ENCODE measurements around the gene ZFYVE27.

ZFYVE27 gene

DNA sequence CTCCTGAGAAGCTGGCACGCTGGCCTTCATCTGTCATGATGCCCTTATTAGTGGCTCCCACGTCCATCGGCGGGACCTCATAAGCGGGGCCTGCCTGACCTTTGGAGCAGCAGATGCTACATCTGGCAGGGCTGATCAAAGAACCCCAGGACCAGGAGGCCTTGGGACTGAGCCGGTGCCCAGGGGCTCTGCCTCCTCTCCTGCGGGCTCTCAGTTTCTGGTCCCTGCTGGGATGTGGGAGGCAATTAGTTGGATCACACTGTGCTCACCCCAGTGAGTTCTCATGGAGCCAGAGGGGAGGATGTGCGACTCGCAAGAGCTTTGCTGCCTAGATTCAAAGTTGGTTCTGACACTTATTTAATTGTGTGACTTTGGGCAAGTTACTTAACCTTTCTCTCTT is 63.5 kb downstream of the ZFYVE27 start:
- no peaks in the 10 kb centered on the region for H3K36me3 ChIP-seq (ENCODE audit: control insufficient read depth, insufficient read depth, low read length)
- DNase-seq (ENCODE audit: extremely low read depth, insufficient read length): no peak
- no peak overlapping the region for H3K4me3 ChIP-seq (replicated peaks; ENCODE audit: low read depth, low read length)
- TF ChIP-seq, protein P1, sequence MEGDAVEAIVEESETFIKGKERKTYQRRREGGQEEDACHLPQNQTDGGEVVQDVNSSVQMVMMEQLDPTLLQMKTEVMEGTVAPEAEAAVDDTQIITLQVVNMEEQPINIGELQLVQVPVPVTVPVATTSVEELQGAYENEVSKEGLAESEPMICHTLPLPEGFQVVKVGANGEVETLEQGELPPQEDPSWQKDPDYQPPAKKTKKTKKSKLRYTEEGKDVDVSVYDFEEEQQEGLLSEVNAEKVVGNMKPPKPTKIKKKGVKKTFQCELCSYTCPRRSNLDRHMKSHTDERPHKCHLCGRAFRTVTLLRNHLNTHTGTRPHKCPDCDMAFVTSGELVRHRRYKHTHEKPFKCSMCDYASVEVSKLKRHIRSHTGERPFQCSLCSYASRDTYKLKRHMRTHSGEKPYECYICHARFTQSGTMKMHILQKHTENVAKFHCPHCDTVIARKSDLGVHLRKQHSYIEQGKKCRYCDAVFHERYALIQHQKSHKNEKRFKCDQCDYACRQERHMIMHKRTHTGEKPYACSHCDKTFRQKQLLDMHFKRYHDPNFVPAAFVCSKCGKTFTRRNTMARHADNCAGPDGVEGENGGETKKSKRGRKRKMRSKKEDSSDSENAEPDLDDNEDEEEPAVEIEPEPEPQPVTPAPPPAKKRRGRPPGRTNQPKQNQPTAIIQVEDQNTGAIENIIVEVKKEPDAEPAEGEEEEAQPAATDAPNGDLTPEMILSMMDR (IDR thresholded peaks at IDR 0.05; ENCODE audit: insufficient read depth, low read length, poor library complexity, severe bottlenecking): no peak
- no peaks in the 10 kb centered on the region; the same call in 1 of the 2 replicates for H3K27me3 ChIP-seq (replicated peaks; ENCODE audit: control insufficient read depth, insufficient read depth, low read length)

DNA sequence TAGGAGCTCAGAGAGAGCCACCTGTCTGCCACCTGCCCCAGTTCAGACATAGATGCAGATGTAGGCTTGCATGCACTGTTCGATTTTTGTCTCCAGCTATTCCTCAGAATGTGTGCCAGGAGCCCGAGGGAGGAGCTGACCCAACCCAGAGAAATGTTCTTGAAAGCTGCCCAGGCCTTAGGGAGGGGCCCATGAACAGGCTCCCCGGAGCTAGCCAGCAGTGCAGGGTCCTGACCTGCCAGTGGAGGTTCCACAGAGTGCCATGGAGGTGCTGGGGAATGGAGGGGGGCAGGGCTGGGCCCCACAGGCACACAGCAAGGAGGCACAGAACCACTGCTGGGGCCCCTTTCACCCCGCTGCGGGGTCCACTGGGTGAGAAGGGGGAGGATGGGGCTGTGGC is 64.5 kb downstream of the ZFYVE27 start:
- TF ChIP-seq, protein P1 (IDR thresholded peaks at IDR 0.05; ENCODE audit: insufficient read depth, low read length, poor library complexity, severe bottlenecking): no peak
- Histone ChIP-seq H3K4me3 (replicated peaks; ENCODE audit: low read depth, low read length) (no peak overlapping the region), H3K36me3 (ENCODE audit: control insufficient read depth, insufficient read depth, low read length) (no peaks in the 10 kb centered on the region), H3K27me3 (replicated peaks; ENCODE audit: control insufficient read depth, insufficient read depth, low read length) (no peaks in the 10 kb centered on the region; the same call in 1 of the 2 replicates)
- no peak for DNase-seq (ENCODE audit: extremely low read depth, insufficient read length)

DNA sequence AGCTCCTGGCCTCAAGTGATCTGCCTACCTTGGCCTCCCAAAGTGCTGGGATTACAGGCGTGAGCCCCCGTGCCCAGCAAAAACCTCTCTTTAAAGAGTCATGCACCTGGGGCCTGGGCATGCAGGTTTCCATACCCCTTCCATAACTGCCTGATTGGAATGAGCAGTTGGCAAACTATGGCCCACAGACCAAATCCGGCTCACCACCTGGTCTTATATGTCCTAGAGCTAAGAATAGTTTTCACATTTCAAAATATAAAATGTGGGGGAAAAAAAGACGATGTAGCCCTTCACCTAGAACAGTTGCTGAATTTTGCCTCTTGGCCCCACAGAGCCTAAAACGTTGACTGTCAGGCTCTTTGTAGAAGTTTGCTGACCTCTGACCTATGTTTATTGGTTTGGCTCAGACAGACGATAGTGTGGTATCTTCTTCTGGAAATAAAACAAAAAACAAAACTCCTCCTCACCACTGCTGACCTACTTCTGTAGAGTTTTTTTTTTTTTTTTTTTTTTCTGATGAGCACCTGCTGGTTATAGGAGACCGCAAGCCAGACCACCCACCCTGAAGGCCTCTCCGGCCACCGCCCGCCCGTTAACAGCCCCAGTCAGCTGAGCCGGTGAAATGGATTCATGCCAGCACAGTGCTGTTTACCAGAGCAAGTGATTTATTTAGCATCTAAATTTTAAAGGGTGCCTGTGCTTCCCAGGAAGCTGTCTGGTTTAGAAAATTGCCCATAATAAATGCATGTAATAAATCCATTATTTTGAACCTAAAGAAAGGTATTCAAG is 68.4 kb downstream of the ZFYVE27 start:
- H3K27me3 ChIP-seq (replicated peaks; ENCODE audit: control insufficient read depth, insufficient read depth, low read length): no peaks in the 10 kb centered on the region; the same call in none of the 2 replicates
- H3K4me3 ChIP-seq (replicated peaks; ENCODE audit: low read depth, low read length): no peak overlapping the region
- TF ChIP-seq, protein P1 (IDR thresholded peaks at IDR 0.05; ENCODE audit: insufficient read depth, low read length, poor library complexity, severe bottlenecking): no peak
- no peaks in the 10 kb centered on the region for H3K36me3 ChIP-seq (ENCODE audit: control insufficient read depth, insufficient read depth, low read length)
- no peak for DNase-seq (ENCODE audit: extremely low read depth, insufficient read length)

DNA sequence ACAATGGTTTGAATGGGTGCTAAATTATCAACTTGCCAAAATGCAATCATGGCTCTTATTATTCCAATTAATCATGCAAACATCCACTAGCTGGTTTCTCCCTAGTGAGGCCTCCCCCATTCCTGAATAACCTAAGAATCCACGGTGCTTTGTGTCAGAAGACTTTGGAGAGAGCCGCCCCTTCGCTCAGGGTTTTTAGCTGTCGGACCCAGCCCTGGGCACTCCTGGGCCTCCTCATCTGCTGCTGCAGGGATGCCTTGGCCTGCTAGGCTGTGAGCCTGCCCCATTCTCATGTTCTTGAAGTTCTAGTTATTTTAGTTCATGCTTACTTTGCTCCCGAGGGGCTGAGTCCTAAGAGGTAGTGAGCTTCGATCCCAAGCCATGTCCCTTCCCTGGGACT is 69.0 kb downstream of the ZFYVE27 start:
- TF ChIP-seq, protein P1 (IDR thresholded peaks at IDR 0.05; ENCODE audit: insufficient read depth, low read length, poor library complexity, severe bottlenecking): no peak
- H3K27me3 ChIP-seq (replicated peaks; ENCODE audit: control insufficient read depth, insufficient read depth, low read length): no peaks in the 10 kb centered on the region; the same call in none of the 2 replicates
- no peaks in the 10 kb centered on the region for H3K36me3 ChIP-seq (ENCODE audit: control insufficient read depth, insufficient read depth, low read length)
- no peak for DNase-seq (ENCODE audit: extremely low read depth, insufficient read length)
- no peak overlapping the region for H3K4me3 ChIP-seq (replicated peaks; ENCODE audit: low read depth, low read length)

DNA sequence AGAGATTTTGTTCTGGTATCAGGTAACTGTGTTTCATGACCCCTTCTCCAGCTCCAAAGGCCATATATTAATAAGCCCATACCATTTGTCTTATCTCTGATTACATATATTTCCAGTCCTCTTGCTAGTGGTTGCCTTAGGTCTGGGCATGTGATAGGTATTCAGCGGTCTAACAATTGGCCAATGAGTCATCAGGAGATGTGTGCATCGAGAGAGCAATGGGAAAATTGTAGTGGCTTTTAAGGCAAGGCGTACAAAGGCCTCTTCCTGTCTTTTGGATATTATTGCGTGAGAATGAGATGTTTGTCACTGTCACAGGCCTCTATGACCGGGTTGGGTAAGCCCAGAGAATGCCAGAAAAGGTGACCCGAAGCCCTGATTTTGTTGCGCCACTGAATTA is 73.5 kb downstream of the ZFYVE27 start:
- TF ChIP-seq, protein P1 (IDR thresholded peaks at IDR 0.05; ENCODE audit: insufficient read depth, low read length, poor library complexity, severe bottlenecking): no peak
- Histone ChIP-seq H3K36me3 (ENCODE audit: control insufficient read depth, insufficient read depth, low read length) (no peaks in the 10 kb centered on the region), H3K27me3 (replicated peaks; ENCODE audit: control insufficient read depth, insufficient read depth, low read length) (no peaks in the 10 kb centered on the region; the same call in none of the 2 replicates), H3K4me3 (replicated peaks; ENCODE audit: low read depth, low read length) (no peak overlapping the region)
- no peak for DNase-seq (ENCODE audit: extremely low read depth, insufficient read length)

Measured in GM06990 (cell line).